ACC112 (cell line): ENCODE results near the gene CXCL16.
"Not testable (repeated sequence)": the region's sequence is repeated elsewhere in the genome, so short reads cannot be mapped to it uniquely, and the experiment has no call there.

ENCODE experiments used
- H2AFZ ChIP-seq: fragments of 200-600 bp; sonication (generic); one replicate; pipeline ENCODE4 v1.6.0; 2017; ENCODE audit warnings: antibody characterized with exemption, low read length; ENCODE audit not compliant: unreplicated experiment
- H3K27ac ChIP-seq: fragments of 200-600 bp; sonication (generic); 2 replicates; pipeline ENCODE4 v1.5.1; 2014; ENCODE audit warnings: low read depth, mild to moderate bottlenecking, antibody characterized with exemption, low read length, moderate library complexity
- H3K27me3 ChIP-seq: fragments of 200-600 bp; sonication (generic); 2 replicates; pipeline ENCODE4 v1.6.1; 2014; ENCODE audit warnings: mild to moderate bottlenecking, antibody characterized with exemption, low read length, moderate library complexity, mixed read lengths; ENCODE audit not compliant: insufficient read depth
- H3K36me3 ChIP-seq: fragments of 200-600 bp; sonication (generic); 2 replicates; pipeline ENCODE4 v1.6.1; 2016; ENCODE audit warnings: mild to moderate bottlenecking, antibody characterized with exemption, low read length, moderate library complexity, mixed read lengths; ENCODE audit not compliant: insufficient read depth
- H3K4me1 ChIP-seq: fragments of 200-600 bp; sonication (generic); one replicate; pipeline ENCODE4 v1.6.1; 2016; ENCODE audit warnings: low read length, mixed read lengths; ENCODE audit not compliant: insufficient read depth, unreplicated experiment, control insufficient read depth
- H3K4me3 ChIP-seq: fragments of 200-600 bp; sonication (generic); 2 replicates; pipeline ENCODE4 v1.5.1; 2014; ENCODE audit warnings: mild to moderate bottlenecking, low read depth, low read length
- H3K79me2 ChIP-seq: fragments of 200-600 bp; sonication (generic); one replicate; pipeline ENCODE4 v1.6.0; 2016; ENCODE audit warnings: low read length; ENCODE audit not compliant: control insufficient read depth, unreplicated experiment, insufficient read depth

Gene CXCL16

DNA sequence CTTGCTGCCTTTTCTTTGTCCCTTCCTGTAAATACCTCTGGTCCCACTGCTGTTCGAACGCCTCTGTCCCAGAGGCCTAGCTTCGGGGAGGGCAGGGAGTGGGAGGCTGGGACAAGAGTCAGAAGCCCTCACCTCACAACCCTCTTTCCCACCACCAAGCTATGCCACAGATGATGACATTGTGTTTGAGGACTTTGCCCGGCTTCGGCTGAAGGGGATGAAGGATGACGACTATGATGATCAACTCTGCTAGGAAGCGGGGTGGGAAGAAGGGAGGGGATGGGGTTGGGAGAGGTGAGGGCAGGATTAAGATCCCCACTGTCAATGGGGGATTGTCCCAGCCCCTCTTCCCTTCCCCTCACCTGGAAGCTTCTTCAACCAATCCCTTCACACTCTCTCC is 18.9 kb downstream of the CXCL16 start:
- Histone ChIP-seq H3K79me2 (no peaks in the 10 kb centered on the region), H2AFZ (no peak overlapping the region), H3K36me3 (no peaks in the 10 kb centered on the region), H3K4me1 (peaks cover 11% of the 10 kb centered on the region), H3K4me3 (no peak overlapping the region), H3K27ac (no peak overlapping the region), H3K27me3 (no peaks in the 10 kb centered on the region)

DNA sequence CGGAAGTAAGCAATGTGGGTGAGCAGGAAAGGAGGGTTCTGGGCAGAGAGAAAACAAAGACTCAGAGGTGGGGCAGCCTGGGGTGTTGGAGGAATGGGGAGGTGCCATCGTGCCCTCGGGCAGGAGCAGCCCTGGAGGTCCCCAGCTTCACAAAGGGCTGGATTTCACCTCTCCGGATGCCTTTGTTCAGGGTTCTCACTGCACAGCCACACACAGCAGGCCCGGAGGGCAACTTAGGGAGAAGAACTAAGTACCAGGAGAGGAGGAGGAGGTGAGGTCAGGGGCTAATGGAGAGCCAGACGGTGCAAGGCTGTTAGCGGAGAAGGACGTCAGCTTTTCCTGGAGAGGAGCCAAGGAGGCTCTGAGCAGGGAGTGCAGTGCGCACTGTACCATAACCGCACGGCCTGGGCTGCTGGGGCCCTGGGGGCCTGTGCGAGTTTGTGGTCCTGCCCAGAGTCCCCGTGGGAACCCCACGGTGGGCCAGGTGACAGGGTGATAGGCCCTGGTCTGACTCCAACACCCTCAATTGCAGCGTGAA is 20.0 kb downstream of the CXCL16 start:
- H3K4me1 ChIP-seq = peaks cover 11% of the 10 kb centered on the region
- H3K79me2 ChIP-seq = no peaks in the 10 kb centered on the region
- H3K27me3 ChIP-seq = no peaks in the 10 kb centered on the region
- H3K36me3 ChIP-seq = no peaks in the 10 kb centered on the region
- H3K27ac ChIP-seq = no peak overlapping the region
- H3K4me3 ChIP-seq = no peak overlapping the region
- no peak overlapping the region for H2AFZ ChIP-seq

DNA sequence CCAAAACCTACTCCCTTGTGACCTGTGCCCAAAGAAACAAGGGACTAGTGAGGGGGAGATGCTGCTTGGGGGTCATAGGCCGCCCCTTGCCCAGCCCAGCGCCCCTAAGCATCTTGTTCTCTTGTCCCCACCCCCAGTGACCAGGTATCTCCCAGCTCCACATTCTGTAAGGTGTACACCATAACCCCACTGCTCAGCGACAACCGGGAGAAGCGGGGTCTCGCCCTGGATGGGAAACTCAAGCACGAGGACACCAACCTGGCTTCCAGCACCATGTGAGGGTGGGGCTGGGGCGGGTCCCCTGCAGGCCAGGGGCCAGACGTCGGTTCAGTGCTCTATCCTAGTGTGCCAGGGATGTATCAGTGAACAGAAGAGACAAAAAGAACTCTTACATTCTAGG is 20.6 kb downstream of the CXCL16 start:
- Histone ChIP-seq H3K4me1 (peaks cover 11% of the 10 kb centered on the region), H2AFZ (no peak overlapping the region), H3K79me2 (no peaks in the 10 kb centered on the region), H3K27ac (no peak overlapping the region), H3K36me3 (no peaks in the 10 kb centered on the region), H3K27me3 (no peaks in the 10 kb centered on the region), H3K4me3 (no peak overlapping the region)

DNA sequence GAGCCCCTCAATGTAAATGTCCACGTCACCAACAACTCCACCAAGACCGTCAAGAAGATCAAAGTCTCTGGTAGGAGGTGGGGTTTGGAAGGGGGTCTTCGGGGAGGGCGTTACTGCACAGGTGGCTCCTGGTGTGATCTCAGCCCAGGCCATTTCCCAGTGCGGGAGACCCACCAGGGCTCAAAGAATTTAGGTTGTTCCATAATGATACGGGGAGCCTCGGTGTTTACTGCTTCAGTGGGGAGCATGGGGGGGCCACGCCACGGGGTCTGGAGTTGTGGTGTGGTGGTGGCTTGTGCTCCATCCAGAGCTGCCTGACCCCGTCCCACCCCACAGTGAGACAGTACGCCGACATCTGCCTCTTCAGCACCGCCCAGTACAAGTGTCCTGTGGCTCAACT is 21.5 kb downstream of the CXCL16 start:
- no peak overlapping the region for H3K27ac ChIP-seq
- no peak overlapping the region for H3K4me3 ChIP-seq
- H3K36me3 ChIP-seq = no peaks in the 10 kb centered on the region
- no peak overlapping the region for H2AFZ ChIP-seq
- peaks cover 11% of the 10 kb centered on the region for H3K4me1 ChIP-seq
- H3K27me3 ChIP-seq = no peaks in the 10 kb centered on the region
- H3K79me2 ChIP-seq = no peaks in the 10 kb centered on the region

DNA sequence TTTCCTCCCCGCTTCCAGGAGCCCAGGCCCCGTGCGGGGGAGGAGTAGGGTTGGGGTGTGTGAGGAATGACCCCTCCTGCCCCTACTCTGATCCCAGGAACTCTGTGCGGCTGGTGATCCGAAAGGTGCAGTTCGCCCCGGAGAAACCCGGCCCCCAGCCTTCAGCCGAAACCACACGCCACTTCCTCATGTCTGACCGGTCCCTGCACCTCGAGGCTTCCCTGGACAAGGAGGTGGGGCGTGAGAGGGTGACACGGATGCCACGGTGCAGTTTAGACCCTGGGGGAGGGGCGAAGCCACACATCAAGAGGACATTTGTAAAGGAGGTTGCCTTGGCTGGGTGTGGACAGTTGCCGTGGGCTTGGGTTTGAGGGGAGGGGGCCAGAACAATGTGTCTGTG is 21.9 kb downstream of the CXCL16 start:
- Histone ChIP-seq H3K79me2 (no peaks in the 10 kb centered on the region), H3K4me1 (peaks cover 11% of the 10 kb centered on the region), H2AFZ (no peak overlapping the region), H3K36me3 (no peaks in the 10 kb centered on the region), H3K27ac (no peak overlapping the region), H3K4me3 (no peak overlapping the region), H3K27me3 (no peaks in the 10 kb centered on the region)

DNA sequence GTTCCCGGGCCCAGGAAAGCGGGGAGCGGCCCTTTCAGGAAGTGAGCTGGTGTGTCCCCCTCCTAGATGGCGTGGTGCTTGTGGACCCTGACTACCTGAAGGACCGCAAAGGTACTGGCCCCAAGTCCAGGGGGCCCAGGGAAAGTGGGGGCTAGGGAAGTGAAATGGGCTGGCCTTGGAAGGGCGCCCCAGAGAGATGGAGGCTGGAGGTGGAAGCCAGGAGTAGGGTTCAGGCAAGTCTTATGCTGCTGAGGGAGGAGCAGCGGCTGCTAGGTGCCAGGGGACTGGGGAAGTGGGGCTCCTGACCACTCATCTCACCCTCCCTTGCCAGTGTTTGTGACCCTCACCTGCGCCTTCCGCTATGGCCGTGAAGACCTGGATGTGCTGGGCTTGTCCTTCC is 23.6 kb downstream of the CXCL16 start:
- Histone ChIP-seq H3K79me2 (no peaks in the 10 kb centered on the region), H3K36me3 (no peaks in the 10 kb centered on the region), H2AFZ (no peak overlapping the region), H3K4me3 (no peak overlapping the region), H3K27ac (no peak overlapping the region), H3K4me1 (peaks cover 7% of the 10 kb centered on the region), H3K27me3 (no peaks in the 10 kb centered on the region)

DNA sequence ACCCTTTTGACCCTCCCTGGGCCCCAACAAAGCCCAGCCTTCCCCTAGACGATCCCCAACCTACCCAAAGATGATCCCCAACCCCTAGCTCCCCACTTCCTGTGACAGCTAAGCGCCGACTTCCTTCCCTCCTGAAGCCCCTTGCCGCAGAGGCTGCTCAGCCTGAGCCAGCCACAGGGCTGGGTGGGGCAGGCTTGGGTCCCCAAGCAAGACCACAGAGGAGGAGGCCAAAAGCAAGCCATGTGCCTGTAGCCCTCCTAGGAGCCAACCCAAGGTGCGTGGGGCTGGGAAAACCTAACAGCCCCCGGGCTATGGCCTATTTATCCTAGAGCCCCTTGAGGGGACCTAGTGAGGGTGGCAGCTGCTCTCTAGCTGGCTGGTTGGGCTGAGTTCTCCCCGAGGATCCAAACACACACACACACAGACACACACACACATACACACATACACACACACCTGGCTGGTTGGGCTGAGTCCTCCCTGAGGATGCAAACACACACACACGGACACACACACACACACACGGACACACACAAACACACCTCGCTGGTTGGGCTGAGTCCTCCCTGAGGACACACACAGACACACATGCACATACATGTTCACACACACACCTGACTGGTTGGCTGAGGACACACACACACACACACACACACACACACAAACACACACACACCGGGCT is 24.5 kb downstream of the CXCL16 start:
- Histone ChIP-seq H3K4me3 (no peak overlapping the region), H3K27me3 (no peaks in the 10 kb centered on the region), H3K36me3 (no peaks in the 10 kb centered on the region), H2AFZ (no peak overlapping the region), H3K79me2 (no peaks in the 10 kb centered on the region), H3K27ac (no peak overlapping the region), H3K4me1 (peaks cover 9% of the 10 kb centered on the region)

DNA sequence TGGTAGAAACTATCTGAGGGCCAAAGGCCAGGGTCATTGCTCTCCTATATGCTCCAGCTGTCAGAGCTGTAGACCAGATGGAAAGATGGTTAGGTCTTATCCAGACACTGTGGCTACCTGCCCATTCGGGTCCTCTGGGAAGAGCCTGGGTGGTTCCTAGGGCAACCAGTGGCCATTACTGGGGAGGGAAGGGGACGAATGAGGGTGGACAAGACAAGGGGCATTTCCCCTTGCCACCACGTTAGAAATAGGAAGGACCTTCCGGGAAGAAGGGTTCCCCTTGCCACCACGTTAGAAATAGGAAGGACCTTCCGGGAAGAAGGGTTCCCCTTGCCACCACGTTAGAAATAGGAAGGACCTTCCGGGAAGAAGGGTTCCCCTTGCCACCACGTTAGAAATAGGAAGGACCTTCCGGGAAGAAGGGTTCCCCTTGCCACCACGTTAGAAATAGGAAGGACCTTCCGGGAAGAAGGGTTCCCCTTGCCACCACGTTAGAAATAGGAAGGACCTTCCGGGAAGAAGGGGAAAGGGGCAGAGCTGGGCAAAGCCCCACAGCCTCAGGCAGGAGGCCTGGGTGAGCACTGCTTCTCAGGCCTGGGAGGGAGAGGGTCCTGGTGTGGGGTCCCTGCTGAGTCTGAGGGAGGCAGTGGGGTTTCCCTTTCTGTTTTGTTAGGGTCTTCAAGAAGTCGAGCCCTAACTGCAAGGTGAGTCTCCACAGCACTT is 25.2 kb downstream of the CXCL16 start:
- H3K4me3 ChIP-seq, H3K27ac ChIP-seq, H3K36me3 ChIP-seq, H2AFZ ChIP-seq, H3K27me3 ChIP-seq, H3K4me1 ChIP-seq, H3K79me2 ChIP-seq: not testable (repeated sequence)

DNA sequence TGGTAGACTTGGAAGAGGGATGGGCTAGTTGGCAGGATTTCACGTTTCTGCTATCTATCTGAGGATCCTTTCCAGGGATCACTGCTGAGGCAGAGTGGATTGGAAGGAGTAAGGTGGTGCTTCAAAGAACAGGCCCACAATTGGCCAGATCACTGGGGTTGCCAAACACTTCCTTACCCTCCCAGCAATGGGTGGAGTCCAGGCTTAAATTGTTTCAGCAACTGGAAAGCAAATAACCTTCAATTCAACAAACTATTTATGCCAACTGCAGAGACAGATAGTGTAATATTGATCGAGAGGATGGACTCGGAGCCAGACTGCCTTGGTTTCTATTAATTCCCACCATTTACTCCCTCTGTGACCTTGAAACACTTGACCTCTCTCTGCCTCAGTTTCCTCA is 27.2 kb downstream of the CXCL16 start:
- Histone ChIP-seq H3K27me3 (no peaks in the 10 kb centered on the region), H3K27ac (no peak overlapping the region), H3K4me1 (peaks cover 9% of the 10 kb centered on the region), H3K79me2 (no peaks in the 10 kb centered on the region), H3K4me3 (no peak overlapping the region), H2AFZ (no peak overlapping the region), H3K36me3 (no peaks in the 10 kb centered on the region)

DNA sequence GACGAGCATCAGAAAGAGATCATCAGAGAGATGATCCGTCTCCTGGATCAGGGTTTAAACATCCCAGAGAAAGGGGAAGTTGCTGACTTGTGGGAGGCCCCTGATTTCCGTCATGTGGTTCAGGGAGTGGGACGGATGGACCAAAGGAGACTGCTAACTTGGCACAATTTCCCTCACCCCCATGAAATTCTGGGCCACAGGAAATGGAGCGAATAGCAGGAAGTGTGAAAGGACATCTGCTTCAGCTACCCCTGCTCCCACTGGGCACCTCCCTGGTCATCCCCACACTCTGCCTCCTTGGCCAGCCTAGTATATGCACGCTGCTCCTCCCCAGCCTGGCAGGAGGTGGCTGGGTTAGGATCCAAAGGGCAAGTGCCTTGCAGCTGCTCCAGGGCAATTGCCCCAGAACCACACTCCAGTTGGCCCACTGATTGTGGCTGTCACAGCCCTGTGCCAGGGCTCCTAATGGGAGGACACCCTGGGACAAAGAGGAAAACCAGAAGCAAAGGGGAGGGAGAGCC is 28.0 kb downstream of the CXCL16 start:
- Histone ChIP-seq H3K4me1 (peaks cover 9% of the 10 kb centered on the region), H3K4me3 (peak overlapping the region; percentile 82), H3K79me2 (no peaks in the 10 kb centered on the region), H3K27ac (no peak overlapping the region), H3K27me3 (no peaks in the 10 kb centered on the region), H2AFZ (no peak overlapping the region), H3K36me3 (no peaks in the 10 kb centered on the region)
